ENCODE measurements around the gene ENKUR.
"Not testable (repeated sequence)": the region's sequence is repeated elsewhere in the genome, so short reads cannot be mapped to it uniquely, and the experiment has no call there.

Gene ENKUR

DNA sequence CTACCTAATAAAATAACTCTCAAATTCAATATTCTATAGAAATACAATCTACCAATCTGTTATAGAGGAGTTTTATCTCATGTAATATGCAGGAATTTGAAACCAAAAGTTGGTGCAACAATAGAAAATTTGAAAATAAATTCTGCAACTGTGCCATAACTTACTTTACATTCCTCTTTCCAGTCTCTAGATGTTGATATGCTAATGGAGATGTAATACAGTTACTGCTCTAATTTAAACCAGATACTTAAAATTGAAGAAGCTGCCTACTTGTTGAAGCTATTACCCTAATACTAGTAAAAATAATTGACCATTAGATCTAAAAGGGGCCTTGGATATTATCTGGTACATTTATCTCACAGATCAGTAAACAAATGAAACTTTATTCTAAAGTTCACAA is 1.4 kb downstream of the ENKUR start:
- TF ChIP-seq, protein P1, sequence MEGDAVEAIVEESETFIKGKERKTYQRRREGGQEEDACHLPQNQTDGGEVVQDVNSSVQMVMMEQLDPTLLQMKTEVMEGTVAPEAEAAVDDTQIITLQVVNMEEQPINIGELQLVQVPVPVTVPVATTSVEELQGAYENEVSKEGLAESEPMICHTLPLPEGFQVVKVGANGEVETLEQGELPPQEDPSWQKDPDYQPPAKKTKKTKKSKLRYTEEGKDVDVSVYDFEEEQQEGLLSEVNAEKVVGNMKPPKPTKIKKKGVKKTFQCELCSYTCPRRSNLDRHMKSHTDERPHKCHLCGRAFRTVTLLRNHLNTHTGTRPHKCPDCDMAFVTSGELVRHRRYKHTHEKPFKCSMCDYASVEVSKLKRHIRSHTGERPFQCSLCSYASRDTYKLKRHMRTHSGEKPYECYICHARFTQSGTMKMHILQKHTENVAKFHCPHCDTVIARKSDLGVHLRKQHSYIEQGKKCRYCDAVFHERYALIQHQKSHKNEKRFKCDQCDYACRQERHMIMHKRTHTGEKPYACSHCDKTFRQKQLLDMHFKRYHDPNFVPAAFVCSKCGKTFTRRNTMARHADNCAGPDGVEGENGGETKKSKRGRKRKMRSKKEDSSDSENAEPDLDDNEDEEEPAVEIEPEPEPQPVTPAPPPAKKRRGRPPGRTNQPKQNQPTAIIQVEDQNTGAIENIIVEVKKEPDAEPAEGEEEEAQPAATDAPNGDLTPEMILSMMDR (conservative IDR thresholded peaks at IDR 0.05), result no peak
- TF ChIP-seq ZFX (IDR thresholded peaks at IDR 0.05), result no peak
- no peak overlapping the region for H3K27ac ChIP-seq

DNA sequence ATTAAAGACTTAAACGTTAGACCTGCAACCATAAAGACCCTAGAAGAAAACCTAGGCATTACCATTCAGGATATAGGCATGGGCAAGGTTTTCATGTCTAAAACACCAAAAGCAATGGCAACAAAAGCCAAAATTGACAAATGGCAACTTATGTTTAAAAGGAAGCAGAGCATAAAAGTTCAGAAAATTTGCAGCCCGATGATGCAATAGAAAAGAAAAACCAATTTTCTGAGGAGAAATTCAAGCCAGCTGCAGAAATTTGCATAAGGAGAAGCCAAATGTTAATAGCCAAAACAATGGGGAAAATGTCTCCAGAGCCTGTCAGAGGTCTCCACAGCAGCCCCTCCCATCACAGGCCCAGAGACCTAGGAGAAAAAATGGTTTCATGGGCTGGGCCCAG is 4.4 kb downstream of the ENKUR start:
- H3K27ac ChIP-seq, result not testable (repeated sequence)

DNA sequence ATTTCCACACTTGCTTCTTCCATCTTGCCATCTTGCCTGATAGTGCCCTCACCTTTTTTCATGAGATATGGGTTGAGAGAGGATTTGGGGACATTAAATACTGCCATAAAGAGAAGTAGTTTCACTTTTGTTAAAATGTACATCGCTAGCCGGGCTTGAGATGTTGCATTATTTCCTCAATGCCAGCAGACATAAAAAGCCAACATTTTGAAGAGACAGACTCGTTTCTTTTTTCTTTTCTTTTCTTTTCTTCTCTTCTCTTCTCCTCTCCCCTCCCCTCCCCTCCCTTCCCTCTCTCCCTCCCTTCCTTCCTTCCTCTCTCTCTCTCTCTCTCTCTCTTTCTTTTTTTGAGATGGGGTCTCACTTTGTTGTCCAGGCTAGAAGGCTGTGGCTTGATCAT is 17.9 kb downstream of the ENKUR start:
- no peak overlapping the region for H3K27ac ChIP-seq
- no peak for TF ChIP-seq ZFX (IDR thresholded peaks at IDR 0.05)
- TF ChIP-seq, protein P1 (conservative IDR thresholded peaks at IDR 0.05), result no peak

DNA sequence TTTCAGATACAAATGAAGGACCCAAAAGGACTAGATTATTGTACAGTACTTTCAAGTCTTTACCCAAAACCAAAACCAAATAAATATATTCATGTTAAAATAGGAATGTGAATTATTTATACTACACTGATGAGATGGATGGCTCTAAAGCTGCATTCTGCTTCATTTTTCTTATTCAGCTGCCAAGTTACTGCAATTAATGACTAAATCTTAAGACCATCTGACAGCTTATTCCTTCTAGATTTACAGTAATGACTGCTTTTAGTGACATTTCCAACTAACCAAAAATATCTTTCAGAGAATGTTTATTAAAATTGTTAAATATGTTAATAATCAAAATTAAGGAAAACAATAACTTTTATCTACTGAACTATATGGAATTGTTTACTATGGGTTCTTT is 20.9 kb downstream of the ENKUR start:
- no peak overlapping the region for H3K27ac ChIP-seq
- no peak for TF ChIP-seq ZFX (IDR thresholded peaks at IDR 0.05)
- TF ChIP-seq, protein P1 (conservative IDR thresholded peaks at IDR 0.05), result no peak

DNA sequence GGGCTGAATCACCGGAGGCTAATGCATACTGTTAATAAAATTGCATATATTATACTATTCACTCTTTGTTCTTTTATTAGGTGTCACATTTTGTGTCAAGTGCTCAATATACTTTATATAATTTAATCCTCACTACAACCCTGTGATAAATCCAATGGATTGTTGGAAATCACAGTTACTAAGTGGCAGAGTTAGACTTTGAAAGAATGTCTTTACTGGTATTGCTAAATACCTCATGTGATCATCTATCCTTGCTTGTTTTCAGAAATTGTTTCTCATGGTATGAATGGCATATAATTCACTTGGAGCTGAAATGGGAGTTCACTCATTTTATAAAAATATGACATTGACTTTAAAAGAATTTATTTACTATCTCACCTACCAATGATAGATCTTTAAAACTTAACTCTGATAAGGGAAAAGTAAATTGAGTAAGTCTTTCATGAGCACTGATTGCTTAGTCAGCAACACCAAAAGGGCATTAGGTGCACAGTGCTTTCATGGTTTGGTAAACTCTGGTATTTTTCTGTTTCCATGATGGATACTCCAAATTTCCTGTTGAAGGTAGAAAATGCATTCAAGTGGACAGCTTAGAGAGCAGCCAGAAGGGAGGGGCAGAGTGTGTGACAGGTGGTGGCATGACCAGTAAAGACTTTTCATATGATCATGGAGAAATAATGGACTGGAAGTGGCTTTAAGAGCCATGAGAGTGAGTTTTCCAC is 22.6 kb downstream of the ENKUR start:
- TF ChIP-seq, protein P1 (conservative IDR thresholded peaks at IDR 0.05), result no peak
- no peak for TF ChIP-seq ZFX (IDR thresholded peaks at IDR 0.05)
- no peak overlapping the region for H3K27ac ChIP-seq

DNA sequence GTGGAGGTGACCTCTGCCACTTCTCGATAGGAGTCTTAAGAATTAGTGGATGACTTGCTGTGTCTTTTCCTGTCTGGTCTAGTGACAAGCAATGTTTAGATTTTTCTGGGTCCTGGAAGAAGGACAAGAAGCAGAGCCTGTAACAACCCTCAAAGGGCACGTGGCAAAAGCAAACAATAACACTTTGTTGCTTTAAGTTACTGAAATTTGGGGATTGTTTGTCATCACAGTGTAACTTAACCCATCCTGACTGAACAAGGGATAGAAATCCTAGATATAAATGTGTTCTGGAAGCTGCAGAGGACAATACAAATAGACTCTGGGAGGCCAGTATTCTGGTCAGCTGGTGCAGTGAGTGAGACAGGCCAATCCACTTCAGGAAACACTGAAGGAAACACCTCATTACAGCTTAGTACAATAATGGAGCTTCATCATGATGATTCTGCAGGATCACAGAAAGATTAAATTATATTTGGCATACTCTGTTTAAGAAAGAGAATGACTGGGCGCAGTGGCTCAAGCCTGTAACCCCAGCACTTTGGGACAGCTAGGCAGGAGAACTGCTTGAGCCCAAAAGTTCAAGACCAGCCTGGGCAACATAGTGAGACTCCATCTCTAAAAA is 23.3 kb downstream of the ENKUR start:
- H3K27ac ChIP-seq, result no peak overlapping the region
- no peak for TF ChIP-seq ZFX (IDR thresholded peaks at IDR 0.05)
- TF ChIP-seq, protein P1 (conservative IDR thresholded peaks at IDR 0.05), result no peak

DNA sequence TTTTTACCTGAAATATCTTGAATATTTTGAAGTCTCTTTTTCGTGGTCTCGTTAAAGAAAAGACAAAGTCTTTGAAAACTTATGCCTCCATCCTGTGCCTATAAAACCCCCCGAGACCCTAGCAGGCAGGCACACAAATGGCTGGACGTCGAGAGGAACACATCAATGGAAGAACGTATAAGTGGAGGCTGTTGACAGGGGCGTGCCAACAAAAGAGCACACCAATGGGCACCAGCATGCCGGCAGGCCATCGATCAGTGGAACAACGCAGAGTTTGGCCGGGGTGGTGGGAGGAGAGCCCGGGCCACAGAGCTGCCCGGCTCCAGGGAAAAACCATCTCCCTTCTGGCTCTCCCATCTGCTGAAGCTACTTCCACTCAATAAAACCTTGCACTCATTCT is 24.7 kb downstream of the ENKUR start:
- TF ChIP-seq, protein P1 (conservative IDR thresholded peaks at IDR 0.05), result no peak
- no peak for TF ChIP-seq ZFX (IDR thresholded peaks at IDR 0.05)
- no peak overlapping the region for H3K27ac ChIP-seq

DNA sequence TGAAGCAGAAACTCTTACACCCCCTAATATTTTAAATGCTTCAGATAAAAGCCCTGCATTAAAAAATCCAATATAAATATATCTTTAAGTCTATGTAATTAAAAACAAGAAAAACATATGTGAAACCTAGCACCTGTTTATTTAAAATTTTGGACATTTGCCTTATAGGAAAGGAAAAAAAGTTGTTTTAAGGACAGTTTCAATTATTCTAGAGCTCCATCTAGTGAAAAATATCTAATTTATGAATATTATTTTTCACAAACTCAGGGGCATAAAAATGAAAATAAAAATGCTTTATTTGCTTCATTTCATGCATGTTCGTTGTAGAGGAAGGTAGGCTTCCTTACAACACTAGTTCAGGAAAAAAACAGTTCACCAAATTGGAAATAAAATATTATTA is 26.1 kb downstream of the ENKUR start:
- TF ChIP-seq, protein P1 (conservative IDR thresholded peaks at IDR 0.05), result peak; percentile 40
- no peak for TF ChIP-seq ZFX (IDR thresholded peaks at IDR 0.05)
- H3K27ac ChIP-seq, result no peak overlapping the region

Data from C4-2B (cell line).